GM10266 (cell line): ENCODE results near the gene STC2.

ENCODE experiments used
- DNase-seq: peaks from one replicate; pipeline ENCODE4 v3.0.0; 2012; ENCODE audit errors: extremely low spot score
- CTCF ChIP-seq: IDR thresholded peaks from 2 replicates; pipeline ENCODE4 v1.5.1; 2012; ENCODE audit warnings: mild to moderate bottlenecking, low read depth; ENCODE audit not compliant: control insufficient read depth, insufficient read depth; ENCODE audit errors: missing control alignments

STC2 gene

GRCh38 chr5:173333925-173334661, 5.9 kb upstream of the STC2 start:
- no peak for DNase-seq

DNA sequence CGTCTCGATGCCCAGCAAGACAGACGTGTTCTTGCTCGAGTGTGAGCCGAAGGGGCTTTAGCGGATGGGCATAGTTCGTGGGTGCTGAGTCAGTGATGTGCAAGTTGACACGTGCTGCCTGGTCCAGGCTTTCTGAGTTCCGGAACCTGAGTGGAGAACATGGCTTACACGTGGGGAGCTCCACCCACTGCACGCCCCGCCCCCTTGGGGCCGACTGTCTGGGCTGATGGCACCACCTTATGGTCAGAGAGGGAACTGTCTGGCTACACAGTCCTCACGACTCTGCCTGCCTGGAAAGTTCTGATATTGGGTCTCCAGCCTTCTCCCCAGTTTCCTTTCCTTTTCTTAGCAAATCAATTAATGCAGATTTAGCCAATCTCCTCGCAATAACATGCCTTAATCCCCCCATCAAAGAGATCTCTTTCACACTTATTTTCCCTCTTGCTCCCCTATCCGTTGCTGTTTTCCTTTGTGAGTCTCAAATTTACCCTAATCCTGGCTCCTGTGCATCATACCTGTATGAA, 3.8 kb upstream of the STC2 start:
- peak; percentile 93 for TF ChIP-seq CTCF

More at GRCh38 chr5:173333925-173334661, 5.9 kb upstream of the STC2 start:
- no peak for TF ChIP-seq CTCF

DNA sequence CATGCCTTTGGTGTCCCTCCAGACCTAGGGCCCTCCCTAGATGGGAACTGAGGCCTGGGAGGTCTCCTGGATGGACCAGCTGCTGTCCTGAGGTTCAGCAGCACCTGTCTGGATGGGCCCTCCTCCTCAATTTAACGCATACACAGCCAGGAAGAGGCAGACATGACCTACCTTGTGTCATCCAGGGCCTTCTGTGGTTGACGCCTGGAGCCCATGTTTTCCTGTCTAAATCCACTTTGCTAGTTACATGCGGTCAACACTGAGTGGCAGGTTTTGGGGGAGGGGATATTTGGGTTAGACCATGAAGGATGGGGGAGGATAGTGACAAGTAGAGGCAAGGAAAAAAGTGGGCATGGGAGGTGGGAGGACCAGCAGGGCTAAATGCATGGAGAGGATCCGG, 3.1 kb upstream of the STC2 start:
- no peak for TF ChIP-seq CTCF
- no peak for DNase-seq

More for the DNA sequence above, 3.8 kb upstream of the STC2 start:
- peak; percentile 90 for DNase-seq

DNA sequence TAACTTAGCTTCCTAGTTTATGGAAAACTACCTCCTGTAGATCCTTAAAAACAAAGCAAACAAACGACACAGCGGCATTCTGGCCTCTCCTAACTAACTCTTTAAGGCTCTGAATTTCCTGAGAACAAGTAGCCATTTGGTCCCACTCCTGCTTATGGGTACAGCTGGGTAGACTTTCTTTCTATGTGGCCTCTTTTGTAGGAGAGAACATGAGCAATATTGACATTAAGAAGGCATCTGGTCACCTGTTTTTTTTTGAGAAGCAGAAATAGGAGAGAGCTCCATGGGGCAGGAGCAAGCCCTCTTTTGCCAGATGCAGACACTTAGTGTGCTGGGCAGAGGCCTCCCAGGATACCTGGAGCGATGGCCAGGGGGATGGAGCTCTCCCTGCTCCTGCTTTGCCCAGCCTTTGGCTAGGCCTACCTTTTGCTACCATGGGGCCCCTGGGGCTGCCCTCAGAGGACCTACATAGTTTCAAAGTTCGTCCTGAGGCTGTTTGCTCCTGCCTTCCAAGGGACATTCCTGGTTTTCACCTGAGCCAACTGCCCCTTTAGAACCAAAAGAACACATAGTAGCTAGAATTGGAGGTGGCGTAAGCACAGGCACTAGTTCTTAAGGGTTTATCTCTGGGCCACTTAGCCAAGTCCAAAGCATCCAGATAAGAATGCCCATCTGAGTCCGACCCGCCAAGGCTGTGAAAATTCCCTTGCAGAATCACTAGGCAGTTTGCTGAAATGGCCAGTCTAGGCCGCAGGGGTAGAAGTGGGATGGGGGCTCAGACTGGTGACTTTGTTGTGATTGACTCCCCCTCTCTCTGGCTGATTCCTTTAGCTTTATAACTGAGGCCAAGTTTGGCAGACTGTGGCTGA, 2.4 kb upstream of the STC2 start:
- TF ChIP-seq CTCF: no peak
- DNase-seq: peak; percentile 38

DNA sequence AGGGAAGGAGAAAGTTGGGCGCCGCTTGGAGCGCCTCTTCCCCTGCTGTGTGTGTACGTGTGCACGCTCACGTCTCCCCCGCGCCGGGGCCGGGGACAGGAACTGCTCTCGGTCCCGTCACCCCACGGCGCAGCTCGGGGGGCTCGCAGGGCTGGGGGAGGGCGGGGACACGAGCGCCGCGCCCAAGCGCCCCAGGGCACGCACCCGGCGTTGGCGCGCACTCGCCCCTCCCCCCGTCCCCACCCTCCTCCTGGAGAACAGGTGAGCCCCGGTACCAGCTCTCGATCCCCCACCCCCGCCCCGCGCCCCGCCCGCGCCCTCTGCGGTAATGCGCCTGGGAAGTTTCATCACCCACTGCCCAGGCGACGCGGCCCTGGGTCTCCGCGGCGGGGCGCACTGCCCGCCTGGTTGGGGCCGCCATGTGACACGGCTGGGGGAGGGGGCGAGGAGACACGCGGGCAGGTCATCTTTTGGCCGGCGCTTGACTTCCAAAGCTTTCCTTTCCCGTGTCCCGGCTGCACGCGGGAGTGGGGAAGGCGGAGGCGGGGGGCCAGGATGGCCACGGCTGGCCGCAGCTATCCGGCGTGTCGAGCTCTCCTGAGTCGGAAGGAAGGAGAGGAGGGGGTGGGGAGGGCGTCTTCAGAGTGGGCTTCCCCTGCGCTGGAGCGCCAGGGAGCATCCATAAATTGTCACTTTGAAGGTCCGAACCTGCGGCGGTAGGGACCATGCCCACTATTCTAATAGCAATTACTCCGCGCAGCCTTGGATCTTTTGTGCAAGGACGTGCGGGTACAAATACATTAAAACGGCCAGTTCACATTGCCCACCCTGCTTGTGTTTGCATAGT, 1.5 kb upstream of the STC2 start:
- peak; percentile 54 for TF ChIP-seq CTCF
- peak; percentile 84 for DNase-seq

- no peak for TF ChIP-seq CTCF
- DNase-seq: peak; percentile 44
Measured at GRCh38 chr5:173328844-173329490, 753 bp upstream of the STC2 start.
